Urinary bladder (tissue), 4 donors: Measurements from ENCODE around the gene CPSF3. TPM values are rescaled to one million over a fixed set of nuclear protein-coding genes. Genes with fewer than 3 reads are reported as not detected.
"Not testable (repeated sequence)": the region's sequence is repeated elsewhere in the genome, so short reads cannot be mapped to it uniquely, and the experiment has no call there.

ENCODE experiments used
- DNase-seq: peaks from one replicate; pipeline ENCODE4 v3.0.0-alpha.2; 2015; ENCODE audit errors: extremely low spot score
- H3K27ac ChIP-seq: one replicate; pipeline ENCODE4 v1.5.1; 2013; ENCODE audit warnings: low read depth, mild to moderate bottlenecking, moderate library complexity
- H3K36me3 ChIP-seq: one replicate; pipeline ENCODE4 v1.6.1; 2013; ENCODE audit warnings: mild to moderate bottlenecking, moderate library complexity; ENCODE audit not compliant: insufficient read depth
- H3K4me1 ChIP-seq: one replicate; pipeline ENCODE4 v1.6.1; 2013; ENCODE audit warnings: mild to moderate bottlenecking, moderate library complexity; ENCODE audit not compliant: insufficient read depth
- H3K4me3 ChIP-seq: one replicate; pipeline ENCODE4 v1.5.1; 2013; ENCODE audit warnings: low read depth, low read length
- WGBS: extraction: QIAGEN DNeasy Blood & Tissue Kit; methylation state at CpG from one replicate; pipeline ENCODE4 v1.1.7; 2013; 5-methylcytosine and 5-hydroxymethylcytosine counted together
- polyA plus RNA-seq: library from polyadenylated mRNA; stranded (reverse); fragments of 200-250 nt; gene quantifications from one replicate; pipeline ENCODE4 v1.2.3, GENCODE V29; 2013
- total RNA-seq: library from RNA; depleted of rRNA; stranded (reverse); fragments of >200 nt; gene quantifications from one replicate; pipeline ENCODE4 v1.2.3, GENCODE V29; 2014
- donor health status: healthy with polysubstance abuse.
- donor health status: healthy.

Gene CPSF3
- total and polyA plus RNA-seq, 2 donors = 16.6 to 45.2 TPM

DNA sequence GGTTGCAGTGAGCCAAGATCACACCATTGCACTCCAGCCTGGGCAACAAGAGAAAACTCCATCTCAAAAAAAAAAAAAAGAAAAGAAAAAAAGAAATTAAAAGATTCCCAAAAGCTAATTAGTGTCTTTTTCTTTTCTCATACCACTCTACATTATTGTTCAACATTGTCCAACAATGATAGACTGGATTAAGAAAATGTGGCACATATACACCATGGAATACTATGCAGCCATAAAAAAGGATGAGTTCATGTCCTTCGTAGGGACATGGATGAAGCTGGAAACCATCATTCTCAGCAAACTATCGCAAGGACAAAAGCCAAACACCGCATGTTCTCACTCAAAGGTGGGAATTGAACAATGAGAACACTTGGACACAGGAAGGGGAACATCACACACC lies 90.5 kb downstream of the CPSF3 start:
- not testable (repeated sequence) for H3K27ac ChIP-seq

DNA sequence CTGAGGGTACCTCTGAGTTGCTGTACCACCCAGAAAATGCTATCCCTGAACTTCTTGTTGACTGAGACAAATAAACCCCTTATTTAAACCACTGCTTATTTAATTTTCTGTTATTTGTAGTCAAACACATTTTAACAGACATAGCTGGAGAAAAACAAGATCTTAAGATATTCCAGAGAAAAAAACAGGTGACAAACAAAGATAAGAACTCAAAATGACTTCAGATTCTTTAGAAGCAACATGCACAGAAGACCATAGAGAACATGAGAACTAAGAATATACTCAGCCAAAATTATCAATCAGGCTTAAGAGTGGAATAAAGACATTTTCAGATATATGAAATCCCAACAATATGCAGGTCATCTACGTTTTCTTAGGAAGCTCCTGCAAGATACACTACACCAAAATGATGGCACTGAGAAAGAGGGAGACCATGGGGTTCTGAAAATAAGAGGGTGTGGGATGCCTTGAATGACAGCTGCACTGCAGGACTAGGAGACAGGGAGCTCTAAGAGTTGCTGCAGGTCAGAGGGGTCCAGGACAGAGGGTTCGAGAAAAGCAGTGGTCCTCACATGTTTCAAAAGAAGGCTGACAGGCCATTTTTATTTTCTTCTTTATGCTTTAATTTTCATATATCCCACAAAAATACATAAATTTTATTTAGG lies 93.8 kb downstream of the CPSF3 start:
- Histone ChIP-seq H3K4me3 (no peak overlapping the region), H3K27ac (no peak overlapping the region), H3K36me3 (no peaks in the 10 kb centered on the region), H3K4me1 (no peaks in the 10 kb centered on the region)
- DNase-seq = no peak
- WGBS = 63% methylated on average over 2 of the region's 2 CpGs

More for the DNA sequence above, 90.5 kb downstream of the CPSF3 start:
- H3K4me3 ChIP-seq, H3K36me3 ChIP-seq, H3K4me1 ChIP-seq, DNase-seq: not testable (repeated sequence)
- 94% methylated on average over 3 of the region's 3 CpGs for WGBS

DNA sequence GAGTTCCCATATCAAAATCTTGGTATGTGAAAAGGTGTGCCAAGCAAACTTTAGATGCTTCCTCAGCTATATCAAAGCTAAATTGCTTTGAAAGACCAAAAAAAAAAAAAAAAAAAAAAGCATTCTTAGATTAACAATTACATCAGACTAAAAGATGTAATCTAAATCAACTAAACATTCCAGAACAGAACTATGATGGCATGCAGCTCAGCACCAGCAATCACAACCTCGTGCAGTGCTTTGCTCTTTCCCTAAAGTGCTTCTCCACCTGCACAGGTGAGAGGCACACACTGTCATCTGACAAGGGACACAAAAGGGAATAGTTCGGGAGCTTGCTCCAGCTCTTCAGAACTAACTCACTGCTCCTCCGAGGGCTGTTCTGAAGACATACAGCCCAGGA lies 94.7 kb downstream of the CPSF3 start:
- Histone ChIP-seq H3K27ac (no peak overlapping the region), H3K4me3 (no peak overlapping the region), H3K36me3 (no peaks in the 10 kb centered on the region), H3K4me1 (no peaks in the 10 kb centered on the region)
- no peak for DNase-seq
- 84% methylated on average over 3 of the region's 3 CpGs for WGBS

DNA sequence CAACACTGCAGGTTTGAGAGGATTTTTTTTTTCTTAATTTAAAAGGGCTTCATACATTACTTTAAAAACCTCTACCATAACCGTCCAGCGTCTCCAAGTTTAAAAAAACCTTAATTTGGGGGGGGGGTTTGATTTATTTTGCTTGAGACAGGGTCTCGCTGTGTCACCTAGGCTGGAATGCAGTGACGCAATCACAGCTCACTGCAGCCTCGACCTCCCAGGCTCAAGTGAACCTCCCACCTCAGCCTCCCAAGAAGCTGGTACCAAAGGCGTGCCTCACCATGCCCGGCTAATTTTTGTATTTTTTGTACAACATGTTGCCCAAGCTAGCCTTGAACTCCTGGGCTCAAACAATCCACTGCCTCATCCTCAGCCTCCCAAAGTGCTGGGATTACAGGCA lies 95.3 kb downstream of the CPSF3 start:
- 96% methylated on average over 7 of the region's 7 CpGs for WGBS
- H3K4me3 ChIP-seq = no peak overlapping the region
- no peaks in the 10 kb centered on the region for H3K4me1 ChIP-seq
- no peaks in the 10 kb centered on the region for H3K36me3 ChIP-seq
- no peak overlapping the region for H3K27ac ChIP-seq
- DNase-seq = no peak

DNA sequence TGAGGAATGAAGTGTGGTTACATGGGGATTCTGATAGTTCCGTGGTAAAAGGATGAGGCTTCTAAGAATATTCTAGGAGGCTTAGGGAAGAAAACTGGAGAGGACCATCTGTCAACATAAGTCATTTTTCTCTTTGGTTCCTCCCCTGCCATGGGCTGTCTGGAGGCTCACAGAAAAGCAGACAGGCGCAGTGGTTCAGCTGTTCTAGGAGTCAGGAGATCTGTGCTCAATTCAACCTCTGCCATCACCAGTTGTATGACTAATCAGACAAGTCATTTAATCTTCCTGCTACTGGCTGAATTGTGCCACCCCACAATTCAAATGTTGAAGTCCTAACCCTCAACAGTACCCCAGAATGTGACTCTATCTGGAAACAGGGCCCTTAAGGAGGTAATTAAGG lies 95.8 kb downstream of the CPSF3 start:
- 95% methylated on average over 2 of the region's 2 CpGs for WGBS
- H3K36me3 ChIP-seq = no peaks in the 10 kb centered on the region
- no peak overlapping the region for H3K27ac ChIP-seq
- H3K4me3 ChIP-seq = no peak overlapping the region
- DNase-seq = no peak
- H3K4me1 ChIP-seq = no peaks in the 10 kb centered on the region

Other genes starting within 250 kb of the CPSF3 start
- 34.8 TPM for gene ASAP2, start 216.8 kb upstream of the CPSF3 start, total RNA-seq
- 10.2 TPM for gene ASAP2, start 216.8 kb upstream of the CPSF3 start, polyA plus RNA-seq
- 42.0 TPM for gene ITGB1BP1, start 126 bp upstream of the CPSF3 start, total RNA-seq
- gene ITGB1BP1, start 126 bp upstream of the CPSF3 start, polyA plus RNA-seq = 80.2 TPM
- gene IAH1, start 50.9 kb downstream of the CPSF3 start, total RNA-seq = 40.0 TPM
- gene IAH1, start 50.9 kb downstream of the CPSF3 start, polyA plus RNA-seq = 56.3 TPM
- gene ADAM17, start 132.2 kb downstream of the CPSF3 start, total RNA-seq = 40.0 TPM
- gene ADAM17, start 132.2 kb downstream of the CPSF3 start, polyA plus RNA-seq = 10.4 TPM
- gene YWHAQ, start 207.3 kb downstream of the CPSF3 start, total RNA-seq = 346 TPM
- 280 TPM for gene YWHAQ, start 207.3 kb downstream of the CPSF3 start, polyA plus RNA-seq